Left lung (tissue), 14 donors: ENCODE measurements around the gene NEURL3. TPM values are rescaled to one million over a fixed set of nuclear protein-coding genes. Genes with fewer than 3 reads are reported as not detected.
A peak's percentile ranks its signal among the peaks of the same experiment; 100 is the strongest.
"Not testable (repeated sequence)": the region's sequence is repeated elsewhere in the genome, so short reads cannot be mapped to it uniquely, and the experiment has no call there.

Experiments used
- ATAC-seq: fragments of 200-7000 bp; cut with Tn5 transposase; one replicate; pipeline ENCODE4 v1.9.1; 2020; ENCODE audit warnings: moderate library complexity
- DNase-seq, 4 donors: peaks; one replicate each; pipeline ENCODE4 v3.0.0-alpha.2; 2013 to 2020
- H3K27ac ChIP-seq, 2 donors: fragments of 200-600 bp; sonication (generic) in 1 of 2; one replicate each; pipeline versions ENCODE4 v1.5.0 to v1.8.0; 2020 to 2021
- H3K27me3 ChIP-seq, 2 donors: fragments of 200-600 bp; sonication (generic) in 1 of 2; one replicate each; pipeline versions ENCODE4 v1.5.0 to v1.8.0; 2020 to 2021
- H3K36me3 ChIP-seq, 2 donors: fragments of 200-600 bp; sonication (generic) in 1 of 2; one replicate each; pipeline versions ENCODE4 v1.5.0 to v1.8.0; 2020 to 2021
- H3K4me1 ChIP-seq, 2 donors: fragments of 200-600 bp; one replicate each; pipeline ENCODE4 v1.8.0; 2021
- H3K4me3 ChIP-seq, 2 donors: fragments of 200-600 bp; sonication (generic) in 1 of 2; one replicate each; pipeline versions ENCODE4 v1.5.0 to v1.8.0; 2020 to 2021; ENCODE audit warnings: mild to moderate bottlenecking in 1 of 2
- H3K9me3 ChIP-seq, 2 donors: fragments of 200-600 bp; sonication (generic) in 1 of 2; one replicate each; pipeline versions ENCODE4 v1.5.0 to v1.8.0; 2020 to 2021
- intact Hi-C, 2 donors: fragments of 100-400 bp; cut with DNase I; formaldehyde crosslinking; loops; one replicate each; pipeline versions ENCODE4 v1.11.2 to v1.14.2; 2022
- long read RNA-seq, 12 donors: library from polyadenylated mRNA in 2 of 12; unstranded in 2 of 12; transcript quantifications; one replicate each; pipeline ENCODE4 v2.0.0 and lab custom pipeline, GENCODE V29; 2019 to 2026
- polyA plus RNA-seq, 6 donors: library from polyadenylated mRNA; unstranded; fragments of 120-200 nt; gene quantifications; one replicate each; pipeline ENCODE4 v1.2.1, GENCODE V29; 2013; ENCODE audit not compliant: insufficient read length in 6 of 6
- total RNA-seq, 2 donors: library from RNA; stranded (reverse); fragmentation: NEBNext Ultra II Directional; extraction: Animal tissue kit (Norgen Biotek cat#: 25700); gene quantifications; one replicate each; pipeline ENCODE4 v1.2.1, GENCODE V29; 2021
- TF ChIP-seq, protein P1 (sequence below), 2 donors: fragments of 200-600 bp; sonication (generic) in 1 of 2; IDR thresholded peaks; one replicate each; pipeline versions ENCODE4 v1.5.0 to v1.8.0; 2021; ENCODE audit warnings: antibody characterized with exemption in 2 of 2
- donor health status: DM: no; HTN: yes; CAD: no.
- donor health status: DM: no; HTN: no; CAD: no.

The NEURL3 gene, protein sequence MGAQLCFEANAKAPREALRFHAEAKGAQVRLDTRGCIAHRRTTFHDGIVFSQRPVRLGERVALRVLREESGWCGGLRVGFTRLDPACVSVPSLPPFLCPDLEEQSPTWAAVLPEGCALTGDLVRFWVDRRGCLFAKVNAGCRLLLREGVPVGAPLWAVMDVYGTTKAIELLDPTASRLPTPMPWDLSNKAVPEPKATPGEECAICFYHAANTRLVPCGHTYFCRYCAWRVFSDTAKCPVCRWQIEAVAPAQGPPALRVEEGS
- total RNA-seq (under 1 TPM; 0.18 to 0.23 TPM), polyA plus RNA-seq (under 1 TPM; 0.18 to 0.62 (median 0.36) TPM)
- long read RNA-seq, donor 1: 0 reads
- long read RNA-seq, donor 2: 0 reads
- long read RNA-seq, donor 3: 0 reads
- long read RNA-seq, donor 4, partial matches to known transcripts: 0 of 2 reads
- long read RNA-seq, donor 4, other reads (novel, unspliced or antisense): 0 of 2 reads
- long read RNA-seq, donor 5: 0 reads
- long read RNA-seq, donor 6: 0 reads
- long read RNA-seq, donor 7: 0 reads
- long read RNA-seq, donor 8: 0 reads
- long read RNA-seq, donor 9: 0 reads
- long read RNA-seq, donor 10: 0 reads
- long read RNA-seq, donor 11: 0 reads
- long read RNA-seq, donor 12: 0 reads

DNA sequence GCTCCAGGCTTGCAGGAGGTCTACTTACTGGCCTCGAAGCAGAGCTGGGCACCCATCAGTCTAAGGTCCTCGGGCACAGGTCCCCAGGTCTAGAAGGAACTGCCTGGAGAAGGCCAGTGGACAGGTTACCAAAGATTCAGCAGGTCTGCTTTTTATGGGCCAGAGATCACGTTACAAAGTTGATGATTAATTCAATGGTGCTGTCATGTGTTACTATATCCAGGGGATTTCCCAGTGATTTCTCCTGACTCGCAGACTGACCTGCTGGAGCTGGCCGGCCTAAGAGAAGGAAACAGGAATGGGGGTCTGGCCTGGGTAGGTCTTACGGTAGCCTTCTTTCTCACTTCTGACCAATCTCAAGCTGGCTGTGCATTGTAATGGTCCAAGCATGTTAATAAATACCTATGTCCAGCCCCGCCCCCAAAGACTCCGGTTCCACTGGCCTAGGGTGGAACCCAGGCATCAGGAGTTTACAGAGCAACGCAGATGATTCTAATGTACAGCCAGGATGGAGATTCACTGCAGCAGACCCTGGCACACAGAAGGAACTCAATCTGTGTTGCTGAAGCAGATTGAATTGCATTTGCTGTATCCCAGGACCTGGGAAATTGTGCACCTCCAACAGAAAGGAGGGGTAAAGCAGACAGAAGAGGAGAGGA, at the start of gene NEURL3:
Gene NEURL3, minus strand, starts transcription at position 127 of the 659 bp plus-strand sequence. Its CDS starts 71 bp downstream, at position 56.
- Histone ChIP-seq H3K4me3 (no peak within 1 kb of the TSS), H3K27ac (no peak within 1 kb of the TSS), H3K9me3 (no peaks in the 10 kb centered on the region), H3K36me3 (no peaks in the 10 kb centered on the region), H3K4me1 (peaks cover 19 to 55% of the 10 kb centered on the region in 2 donors), H3K27me3 (peaks cover 4 to 27% of the 10 kb centered on the region in 2 donors)
- ATAC-seq: peak; percentile 15
- TF ChIP-seq, protein P1, sequence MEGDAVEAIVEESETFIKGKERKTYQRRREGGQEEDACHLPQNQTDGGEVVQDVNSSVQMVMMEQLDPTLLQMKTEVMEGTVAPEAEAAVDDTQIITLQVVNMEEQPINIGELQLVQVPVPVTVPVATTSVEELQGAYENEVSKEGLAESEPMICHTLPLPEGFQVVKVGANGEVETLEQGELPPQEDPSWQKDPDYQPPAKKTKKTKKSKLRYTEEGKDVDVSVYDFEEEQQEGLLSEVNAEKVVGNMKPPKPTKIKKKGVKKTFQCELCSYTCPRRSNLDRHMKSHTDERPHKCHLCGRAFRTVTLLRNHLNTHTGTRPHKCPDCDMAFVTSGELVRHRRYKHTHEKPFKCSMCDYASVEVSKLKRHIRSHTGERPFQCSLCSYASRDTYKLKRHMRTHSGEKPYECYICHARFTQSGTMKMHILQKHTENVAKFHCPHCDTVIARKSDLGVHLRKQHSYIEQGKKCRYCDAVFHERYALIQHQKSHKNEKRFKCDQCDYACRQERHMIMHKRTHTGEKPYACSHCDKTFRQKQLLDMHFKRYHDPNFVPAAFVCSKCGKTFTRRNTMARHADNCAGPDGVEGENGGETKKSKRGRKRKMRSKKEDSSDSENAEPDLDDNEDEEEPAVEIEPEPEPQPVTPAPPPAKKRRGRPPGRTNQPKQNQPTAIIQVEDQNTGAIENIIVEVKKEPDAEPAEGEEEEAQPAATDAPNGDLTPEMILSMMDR (IDR thresholded peaks at IDR 0.05): no peak
- no peak for DNase-seq
- intact Hi-C loops: loop anchor here in 1 of 2 donors (5.0 kb wide), 1 partner anchor 98 kb away; no protein-coding TSS in a partner anchor

DNA sequence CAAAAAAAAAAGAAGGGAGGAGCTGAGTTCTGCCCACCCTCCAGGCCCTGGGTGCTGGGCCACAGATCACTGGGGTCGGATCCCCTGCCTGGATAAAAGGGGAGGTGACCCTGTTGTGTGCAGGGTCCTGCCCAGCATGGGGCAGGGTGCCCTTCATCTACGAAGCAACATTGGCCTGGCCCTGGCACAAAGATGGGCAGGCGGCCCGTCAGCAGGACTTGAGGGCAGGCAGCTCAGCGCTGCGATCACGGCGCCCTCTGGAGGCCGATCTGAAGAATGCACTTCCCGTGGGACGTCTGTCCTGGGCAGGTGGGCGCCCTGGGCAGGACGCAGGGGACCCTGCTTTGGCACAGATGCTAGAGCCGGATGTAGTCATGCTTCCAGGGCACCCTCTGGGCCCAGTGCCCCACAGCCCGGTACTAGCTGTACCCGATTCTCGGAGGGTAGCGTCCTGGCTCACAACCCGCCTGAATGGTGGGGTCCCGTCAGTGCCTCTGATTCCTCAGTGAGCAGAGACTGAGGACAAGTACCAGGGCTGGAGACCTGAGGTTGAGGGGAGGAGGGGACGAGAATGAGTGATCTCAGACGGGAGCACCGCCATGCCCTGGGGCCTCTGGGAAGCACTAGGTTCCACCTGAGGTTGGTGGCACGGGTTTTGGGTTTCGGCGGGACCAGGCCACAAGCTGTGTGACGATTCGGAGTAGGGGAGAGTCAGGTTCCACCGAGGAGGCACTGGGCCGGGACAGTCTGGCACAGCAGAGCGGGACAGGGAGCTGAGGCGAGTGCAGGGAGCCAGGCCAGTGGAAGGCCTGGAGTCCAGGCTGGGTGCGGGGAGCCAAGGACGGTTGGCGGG, 49.4 kb upstream of the NEURL3 start:
- Histone ChIP-seq H3K27me3 (no peaks in the 10 kb centered on the region), H3K4me3 (no peak overlapping the region), H3K9me3 (no peaks in the 10 kb centered on the region), H3K4me1 (peaks cover 2 to 11% of the 10 kb centered on the region in 2 donors), H3K36me3 (peaks cover 0 to 44% of the 10 kb centered on the region in 2 donors), H3K27ac (no peak overlapping the region)
- DNase-seq (peak in 3 of 4 donors; percentile 70 to 94 (median 71)), ATAC-seq (peak; percentile 84)
- intact Hi-C loops: no loop called here
- TF ChIP-seq, protein P1 (IDR thresholded peaks at IDR 0.05): peak; percentile 94 to 95

GRCh38 chr2:96553957-96554292, 48.8 kb upstream of the NEURL3 start:
- intact Hi-C loops: not testable (repeated sequence)

DNA sequence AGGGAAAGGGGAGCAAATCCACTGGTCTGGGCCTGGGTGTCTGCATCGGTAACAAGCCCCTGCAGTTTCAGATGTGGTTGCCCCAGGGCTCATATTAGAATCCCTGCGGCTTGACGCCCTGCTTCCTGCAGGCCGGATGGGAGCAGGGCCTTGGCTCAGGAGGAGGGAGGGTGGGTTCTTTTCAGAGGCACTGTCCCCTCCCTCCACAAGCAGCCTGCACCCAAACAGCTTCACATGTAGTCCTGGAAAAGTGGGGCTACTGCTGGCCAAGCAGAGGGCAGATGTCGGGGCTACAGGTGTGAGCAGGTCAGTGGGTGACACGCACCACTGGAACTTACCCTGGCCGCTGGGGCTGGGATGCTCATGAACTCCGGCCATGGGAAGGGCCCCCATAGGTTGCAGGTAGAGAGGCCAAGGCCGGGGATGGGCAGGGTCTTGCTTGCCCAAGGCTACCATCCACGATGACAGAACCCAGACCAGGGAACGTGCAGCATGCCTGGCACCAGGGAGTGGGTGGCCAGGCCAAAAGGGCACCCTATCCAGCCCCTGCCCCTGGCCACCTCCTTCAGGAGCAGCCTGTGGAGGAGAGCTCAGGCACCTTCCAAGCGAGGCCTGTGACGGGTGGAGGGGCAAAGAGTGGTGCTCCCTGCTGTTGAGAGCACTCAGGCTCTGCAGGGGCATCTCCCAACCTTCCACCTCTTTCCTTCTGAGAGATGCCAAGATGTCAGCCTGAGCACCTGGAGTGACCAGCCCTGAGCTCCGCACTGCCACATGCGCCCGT, 48.2 kb upstream of the NEURL3 start:
- H3K4me1 ChIP-seq: peaks cover 2 to 11% of the 10 kb centered on the region in 2 donors
- H3K4me3 ChIP-seq: no peak overlapping the region
- no peak overlapping the region for H3K27ac ChIP-seq
- no peak for DNase-seq
- intact Hi-C loops: no loop called here
- TF ChIP-seq, protein P1 (IDR thresholded peaks at IDR 0.05): no peak
- no peaks in the 10 kb centered on the region for H3K9me3 ChIP-seq
- peaks cover 0 to 55% of the 10 kb centered on the region in 2 donors for H3K36me3 ChIP-seq
- H3K27me3 ChIP-seq: no peaks in the 10 kb centered on the region
- no peak for ATAC-seq

More at GRCh38 chr2:96553957-96554292, 48.8 kb upstream of the NEURL3 start:
- Histone ChIP-seq H3K36me3 (peaks cover 0 to 50% of the 10 kb centered on the region in 2 donors), H3K4me1 (peaks cover 2 to 11% of the 10 kb centered on the region in 2 donors)
- DNase-seq, H3K27ac ChIP-seq, H3K4me3 ChIP-seq, H3K9me3 ChIP-seq, ATAC-seq, H3K27me3 ChIP-seq: not testable (repeated sequence)
